Mesothelial cell of epicardium (in vitro differentiated cells): Measurements from ENCODE around the gene KIF2C. TPM values are rescaled to one million over a fixed set of nuclear protein-coding genes. Genes with fewer than 3 reads are reported as not detected.
A peak's percentile ranks its signal among the peaks of the same experiment; 100 is the strongest.

ENCODE experiments used
- DNase-seq, 2 experiments: peaks; one replicate each; pipeline ENCODE4 v3.0.0; 2021; ENCODE audit warnings: low spot score in 2 of 2; ENCODE audit not compliant: unreplicated experiment in 2 of 2
- H3K27ac Mint-ChIP-seq: 2 replicates; pipeline ENCODE4 v1.8.0; 2021; ENCODE audit warnings: mixed read lengths
- H3K27me3 Mint-ChIP-seq: 2 replicates; pipeline ENCODE4 v1.8.0; 2021; ENCODE audit warnings: low read depth, mixed read lengths
- H3K36me3 Mint-ChIP-seq: 2 replicates; pipeline ENCODE4 v1.8.0; 2021; ENCODE audit warnings: mixed read lengths
- H3K4me1 Mint-ChIP-seq: 2 replicates; pipeline ENCODE4 v1.8.0; 2021; ENCODE audit warnings: mixed read lengths
- H3K4me3 Mint-ChIP-seq: 2 replicates; pipeline ENCODE4 v1.8.0; 2021; ENCODE audit warnings: mild to moderate bottlenecking, moderate library complexity, mixed read lengths
- H3K9me3 Mint-ChIP-seq: 2 replicates; pipeline ENCODE4 v1.8.0; 2021; ENCODE audit warnings: mixed read lengths
- total RNA-seq: library from RNA; stranded (reverse); gene quantifications from 3 replicates; pipeline ENCODE4 v1.2.1, GENCODE V29; 2021
- TF ChIP-seq, protein P1 (sequence below): fragments of 200-600 bp; sonication (generic); IDR thresholded peaks from one replicate; pipeline ENCODE4 v1.5.0; 2021; ENCODE audit warnings: antibody characterized with exemption; ENCODE audit not compliant: unreplicated experiment

KIF2C gene
- total RNA-seq, 1 donor from 2014 or later: 18.2 TPM

DNA sequence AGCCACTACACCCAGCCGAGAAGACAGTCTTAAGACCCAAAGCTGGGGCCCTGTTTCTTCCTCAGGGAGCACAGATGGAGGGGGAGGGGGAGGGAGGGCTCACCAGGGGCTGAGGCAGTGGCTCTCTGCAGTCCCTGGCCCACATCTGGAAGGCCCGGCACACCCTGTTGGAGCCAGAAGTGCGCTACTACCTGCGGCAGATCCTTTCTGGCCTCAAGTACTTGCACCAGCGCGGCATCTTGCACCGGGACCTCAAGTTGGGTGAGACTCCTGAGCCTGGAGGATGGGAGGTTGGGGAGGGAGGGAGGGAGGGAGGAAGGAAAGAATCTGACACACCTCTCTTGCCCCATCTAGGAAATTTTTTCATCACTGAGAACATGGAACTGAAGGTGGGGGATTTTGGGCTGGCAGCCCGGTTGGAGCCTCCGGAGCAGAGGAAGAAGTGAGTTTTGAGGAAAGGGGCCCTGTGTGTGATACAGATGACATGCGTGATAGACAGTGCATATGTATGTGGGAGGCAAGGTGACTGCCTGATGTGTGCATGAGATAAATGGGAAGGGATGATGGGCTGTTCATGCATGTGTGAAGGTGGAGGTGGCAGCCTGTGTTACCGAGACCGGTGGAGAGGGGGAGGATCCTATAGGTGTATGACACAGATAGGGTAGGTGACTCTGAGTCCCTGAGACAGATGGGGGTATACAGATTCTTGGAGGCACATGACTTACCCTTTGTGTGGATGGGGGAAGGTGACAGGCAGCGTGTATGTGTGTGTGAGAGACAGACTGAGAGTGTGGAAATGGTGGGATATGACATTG lies 62.1 kb downstream of the KIF2C start:
- Mint-ChIP-seq H3K27ac (peak overlapping the region; percentile 11), H3K4me1 (peaks cover 17% of the 10 kb centered on the region), H3K9me3 (no peaks in the 10 kb centered on the region), H3K27me3 (peaks cover 3% of the 10 kb centered on the region), H3K4me3 (peak overlapping the region; percentile 76), H3K36me3 (peaks cover 11% of the 10 kb centered on the region)
- DNase-seq: no peak
- TF ChIP-seq, protein P1, sequence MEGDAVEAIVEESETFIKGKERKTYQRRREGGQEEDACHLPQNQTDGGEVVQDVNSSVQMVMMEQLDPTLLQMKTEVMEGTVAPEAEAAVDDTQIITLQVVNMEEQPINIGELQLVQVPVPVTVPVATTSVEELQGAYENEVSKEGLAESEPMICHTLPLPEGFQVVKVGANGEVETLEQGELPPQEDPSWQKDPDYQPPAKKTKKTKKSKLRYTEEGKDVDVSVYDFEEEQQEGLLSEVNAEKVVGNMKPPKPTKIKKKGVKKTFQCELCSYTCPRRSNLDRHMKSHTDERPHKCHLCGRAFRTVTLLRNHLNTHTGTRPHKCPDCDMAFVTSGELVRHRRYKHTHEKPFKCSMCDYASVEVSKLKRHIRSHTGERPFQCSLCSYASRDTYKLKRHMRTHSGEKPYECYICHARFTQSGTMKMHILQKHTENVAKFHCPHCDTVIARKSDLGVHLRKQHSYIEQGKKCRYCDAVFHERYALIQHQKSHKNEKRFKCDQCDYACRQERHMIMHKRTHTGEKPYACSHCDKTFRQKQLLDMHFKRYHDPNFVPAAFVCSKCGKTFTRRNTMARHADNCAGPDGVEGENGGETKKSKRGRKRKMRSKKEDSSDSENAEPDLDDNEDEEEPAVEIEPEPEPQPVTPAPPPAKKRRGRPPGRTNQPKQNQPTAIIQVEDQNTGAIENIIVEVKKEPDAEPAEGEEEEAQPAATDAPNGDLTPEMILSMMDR: no peak

DNA sequence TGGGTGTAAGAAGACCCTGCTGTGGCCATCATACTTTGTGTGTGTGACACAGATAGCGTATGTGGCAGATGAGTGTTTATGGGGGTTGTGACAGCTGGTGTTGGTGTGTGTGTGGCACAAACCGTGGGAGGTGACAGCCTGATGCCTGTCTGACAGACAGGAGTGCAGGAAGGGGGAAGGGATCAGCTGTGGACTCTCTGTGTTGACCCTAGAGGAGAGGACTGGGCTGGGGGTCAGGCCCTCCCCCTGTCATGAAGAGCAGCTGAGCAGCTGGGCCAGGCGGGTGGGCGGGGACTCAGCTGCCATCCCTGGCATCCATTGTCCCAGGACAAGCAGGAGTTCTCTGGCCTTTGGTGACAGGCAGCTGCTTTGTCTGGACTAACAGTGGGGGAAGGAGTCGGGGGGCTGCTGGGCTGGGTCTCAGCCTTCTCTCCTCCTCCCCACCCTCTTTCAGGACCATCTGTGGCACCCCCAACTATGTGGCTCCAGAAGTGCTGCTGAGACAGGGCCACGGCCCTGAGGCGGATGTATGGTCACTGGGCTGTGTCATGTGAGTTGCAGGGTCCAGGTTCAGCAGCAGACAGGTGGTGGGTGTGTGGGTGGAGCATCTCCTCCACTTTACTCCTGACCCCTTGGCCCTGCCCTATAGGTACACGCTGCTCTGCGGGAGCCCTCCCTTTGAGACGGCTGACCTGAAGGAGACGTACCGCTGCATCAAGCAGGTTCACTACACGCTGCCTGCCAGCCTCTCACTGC lies 62.8 kb downstream of the KIF2C start:
- Mint-ChIP-seq H3K4me1 (peaks cover 24% of the 10 kb centered on the region), H3K27me3 (peaks cover 3% of the 10 kb centered on the region), H3K27ac (peak overlapping the region; percentile 11), H3K9me3 (no peaks in the 10 kb centered on the region), H3K4me3 (peak overlapping the region; percentile 76), H3K36me3 (peaks cover 14% of the 10 kb centered on the region)
- no peak for DNase-seq
- TF ChIP-seq, protein P1: no peak

DNA sequence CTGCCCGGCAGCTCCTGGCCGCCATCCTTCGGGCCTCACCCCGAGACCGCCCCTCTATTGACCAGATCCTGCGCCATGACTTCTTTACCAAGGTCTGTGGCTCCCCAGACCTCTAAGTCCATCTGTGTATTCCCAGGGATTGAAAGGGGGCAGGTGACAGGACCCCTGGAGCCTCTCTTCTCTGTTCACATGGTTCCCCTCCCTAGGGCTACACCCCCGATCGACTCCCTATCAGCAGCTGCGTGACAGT lies 63.4 kb downstream of the KIF2C start:
- peaks cover 29% of the 10 kb centered on the region for H3K4me1 Mint-ChIP-seq
- TF ChIP-seq, protein P1: no peak
- H3K36me3 Mint-ChIP-seq: peaks cover 14% of the 10 kb centered on the region
- peaks cover 3% of the 10 kb centered on the region for H3K27me3 Mint-ChIP-seq
- peak overlapping the region; percentile 25 for H3K4me3 Mint-ChIP-seq
- H3K27ac Mint-ChIP-seq: no peak overlapping the region
- no peaks in the 10 kb centered on the region for H3K9me3 Mint-ChIP-seq
- no peak for DNase-seq

DNA sequence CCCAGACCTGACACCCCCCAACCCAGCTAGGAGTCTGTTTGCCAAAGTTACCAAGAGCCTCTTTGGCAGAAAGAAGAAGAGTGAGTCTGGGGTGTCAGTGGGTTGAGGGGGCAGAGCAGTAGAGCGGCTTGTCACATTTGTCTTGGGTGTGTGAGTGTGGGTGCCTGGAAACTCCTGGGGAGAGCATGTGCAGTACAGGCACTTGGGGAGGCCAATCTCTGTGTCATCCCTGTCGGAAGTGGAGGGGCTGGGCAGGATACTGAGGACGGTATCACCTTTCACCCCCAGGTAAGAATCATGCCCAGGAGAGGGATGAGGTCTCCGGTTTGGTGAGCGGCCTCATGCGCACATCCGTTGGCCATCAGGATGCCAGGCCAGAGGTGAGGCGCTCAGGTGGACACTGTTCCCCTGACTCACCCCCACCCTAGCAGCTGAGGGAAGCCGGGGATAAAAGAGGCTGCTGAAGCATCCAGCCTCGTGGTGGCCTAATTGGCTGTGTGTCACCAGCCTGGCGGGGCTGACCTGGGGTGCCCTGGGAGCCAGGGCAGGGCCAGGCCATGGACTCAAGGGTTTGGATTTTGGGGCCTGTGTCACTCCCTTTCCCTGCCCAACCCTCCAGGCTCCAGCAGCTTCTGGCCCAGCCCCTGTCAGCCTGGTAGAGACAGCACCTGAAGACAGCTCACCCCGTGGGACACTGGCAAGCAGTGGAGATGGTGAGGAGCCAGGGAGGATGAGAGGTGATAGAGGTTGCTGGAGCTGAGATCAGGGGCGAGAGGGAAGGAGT lies 63.9 kb downstream of the KIF2C start:
- Mint-ChIP-seq H3K4me3 (no peak overlapping the region), H3K27me3 (peaks cover 3% of the 10 kb centered on the region), H3K36me3 (peaks cover 14% of the 10 kb centered on the region), H3K9me3 (no peaks in the 10 kb centered on the region), H3K27ac (no peak overlapping the region), H3K4me1 (peaks cover 34% of the 10 kb centered on the region)
- TF ChIP-seq, protein P1: no peak
- DNase-seq: no peak

DNA sequence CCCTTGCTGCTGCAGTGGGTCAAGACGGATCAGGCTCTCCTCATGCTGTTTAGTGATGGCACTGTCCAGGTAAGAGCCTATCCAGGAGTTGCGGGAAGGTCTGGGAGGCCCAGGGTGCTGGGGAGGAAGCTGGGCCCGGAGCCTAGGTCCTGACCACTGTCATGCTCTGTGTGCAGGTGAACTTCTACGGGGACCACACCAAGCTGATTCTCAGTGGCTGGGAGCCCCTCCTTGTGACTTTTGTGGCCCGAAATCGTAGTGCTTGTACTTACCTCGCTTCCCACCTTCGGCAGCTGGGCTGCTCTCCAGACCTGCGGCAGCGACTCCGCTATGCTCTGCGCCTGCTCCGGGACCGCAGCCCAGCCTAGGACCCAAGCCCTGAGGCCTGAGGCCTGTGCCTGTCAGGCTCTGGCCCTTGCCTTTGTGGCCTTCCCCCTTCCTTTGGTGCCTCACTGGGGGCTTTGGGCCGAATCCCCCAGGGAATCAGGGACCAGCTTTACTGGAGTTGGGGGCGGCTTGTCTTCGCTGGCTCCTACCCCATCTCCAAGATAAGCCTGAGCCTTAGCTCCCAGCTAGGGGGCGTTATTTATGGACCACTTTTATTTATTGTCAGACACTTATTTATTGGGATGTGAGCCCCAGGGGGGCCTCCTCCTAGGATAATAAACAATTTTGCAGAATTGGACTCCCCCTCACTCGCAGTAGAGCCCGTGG lies 65.8 kb downstream of the KIF2C start:
- H3K36me3 Mint-ChIP-seq: peaks cover 14% of the 10 kb centered on the region
- no peaks in the 10 kb centered on the region for H3K9me3 Mint-ChIP-seq
- H3K27me3 Mint-ChIP-seq: peaks cover 3% of the 10 kb centered on the region
- peaks cover 42% of the 10 kb centered on the region for H3K4me1 Mint-ChIP-seq
- TF ChIP-seq, protein P1: no peak
- no peak overlapping the region for H3K27ac Mint-ChIP-seq
- no peak overlapping the region for H3K4me3 Mint-ChIP-seq
- DNase-seq: no peak
